Type B pancreatic cell (in vitro differentiated cells): ENCODE results near the gene PAQR9. TPM values are rescaled to one million over a fixed set of nuclear protein-coding genes. Genes with fewer than 3 reads are reported as not detected.

Experiments used
- DNase-seq: peaks from one replicate; pipeline ENCODE4 v3.0.0; 2021; ENCODE audit warnings: mixed read lengths; ENCODE audit not compliant: unreplicated experiment; ENCODE audit errors: extremely low spot score
- H3K27ac Mint-ChIP-seq: 2 replicates; pipeline ENCODE4 v1.8.0; 2021; ENCODE audit warnings: mild to moderate bottlenecking, mixed read lengths
- H3K27me3 Mint-ChIP-seq: 2 replicates; pipeline ENCODE4 v1.8.0; 2021; ENCODE audit warnings: mixed read lengths
- H3K36me3 Mint-ChIP-seq: 2 replicates; pipeline ENCODE4 v1.8.0; 2021; ENCODE audit warnings: mixed read lengths
- H3K4me1 Mint-ChIP-seq: one replicate; pipeline ENCODE4 v1.8.0; 2021; ENCODE audit warnings: mixed read lengths; ENCODE audit not compliant: unreplicated experiment
- H3K4me3 Mint-ChIP-seq: 2 replicates; pipeline ENCODE4 v1.8.0; 2021; ENCODE audit warnings: mild to moderate bottlenecking, mixed read lengths
- H3K9me3 Mint-ChIP-seq: 2 replicates; pipeline ENCODE4 v1.8.0; 2021; ENCODE audit warnings: mixed read lengths
- CTCF ChIP-seq: fragments of 200-600 bp; sonication (generic); conservative IDR thresholded peaks from 2 replicates; pipeline ENCODE4 v1.5.0; 2021; ENCODE audit warnings: antibody characterized with exemption, mild to moderate bottlenecking
- total RNA-seq: library from RNA; stranded (reverse); gene quantifications from 2 replicates; pipeline ENCODE4 v1.2.1, GENCODE V29; 2021; ENCODE audit warnings: low replicate concordance

PAQR9 gene
- total RNA-seq, 1 donor from 2014 or later = 0.58 TPM

DNA sequence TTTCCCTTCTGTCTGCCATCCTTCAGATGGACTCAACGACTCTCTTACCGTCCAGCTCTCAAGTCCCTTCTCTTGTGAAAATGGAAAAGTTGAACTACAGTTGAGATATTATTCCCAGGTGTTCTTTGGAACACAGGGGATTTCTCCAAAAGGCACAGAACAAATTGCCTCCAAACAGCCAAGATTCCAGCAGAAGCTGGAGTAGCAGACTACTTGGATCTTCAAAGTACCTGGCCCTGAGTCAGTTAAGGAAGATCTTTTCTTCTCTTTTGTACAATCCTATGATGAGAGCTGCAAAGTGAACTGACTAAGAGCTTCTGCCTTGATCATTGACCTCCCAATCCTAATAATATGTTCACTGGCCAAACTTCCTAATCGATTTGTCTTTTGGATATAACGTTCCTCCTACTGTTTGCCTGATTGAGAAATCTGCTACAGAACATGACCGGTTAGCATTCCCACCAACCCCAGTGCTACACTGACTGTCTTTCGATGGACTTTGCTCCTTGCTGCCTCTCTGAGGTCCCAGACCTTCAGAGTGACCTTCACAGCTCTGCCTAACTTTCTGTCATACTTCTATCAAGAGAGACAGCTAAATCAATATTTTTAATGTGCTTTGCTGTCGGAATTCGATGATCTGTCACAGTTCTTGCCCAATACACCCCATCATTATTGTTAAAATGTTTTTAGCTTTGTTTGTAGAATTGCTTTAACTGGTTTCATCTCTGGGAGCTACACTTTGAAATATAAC is 21.9 kb downstream of the PAQR9 start:
- Mint-ChIP-seq H3K27ac (no peak overlapping the region), H3K9me3 (no peaks in the 10 kb centered on the region), H3K4me1 (peaks cover 4% of the 10 kb centered on the region), H3K27me3 (no peaks in the 10 kb centered on the region), H3K4me3 (no peak overlapping the region), H3K36me3 (no peaks in the 10 kb centered on the region)
- TF ChIP-seq CTCF = no peak
- DNase-seq = no peak

DNA sequence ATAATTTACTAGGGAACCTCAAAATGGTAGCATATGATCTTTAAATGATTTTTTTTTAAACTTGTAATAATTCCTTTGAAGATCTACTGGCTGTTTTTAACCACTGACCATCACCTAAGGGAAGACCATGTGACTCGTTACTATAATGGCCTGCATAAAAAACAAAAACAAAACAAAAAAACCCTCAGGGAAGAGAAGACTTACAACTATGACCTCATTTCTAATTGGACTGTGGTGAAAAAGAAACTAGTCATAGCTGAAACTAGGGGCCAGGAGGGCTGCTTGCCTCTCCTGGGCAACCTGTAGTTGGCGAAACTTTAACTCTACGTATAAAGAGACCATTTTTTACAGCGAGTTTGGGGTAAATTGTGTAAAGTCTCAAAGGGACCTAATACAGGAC is 23.0 kb downstream of the PAQR9 start:
- no peaks in the 10 kb centered on the region for H3K36me3 Mint-ChIP-seq
- H3K27me3 Mint-ChIP-seq = no peaks in the 10 kb centered on the region
- DNase-seq = no peak
- H3K27ac Mint-ChIP-seq = no peak overlapping the region
- H3K9me3 Mint-ChIP-seq = no peaks in the 10 kb centered on the region
- no peak overlapping the region for H3K4me3 Mint-ChIP-seq
- no peak for TF ChIP-seq CTCF
- peaks cover 4% of the 10 kb centered on the region for H3K4me1 Mint-ChIP-seq

DNA sequence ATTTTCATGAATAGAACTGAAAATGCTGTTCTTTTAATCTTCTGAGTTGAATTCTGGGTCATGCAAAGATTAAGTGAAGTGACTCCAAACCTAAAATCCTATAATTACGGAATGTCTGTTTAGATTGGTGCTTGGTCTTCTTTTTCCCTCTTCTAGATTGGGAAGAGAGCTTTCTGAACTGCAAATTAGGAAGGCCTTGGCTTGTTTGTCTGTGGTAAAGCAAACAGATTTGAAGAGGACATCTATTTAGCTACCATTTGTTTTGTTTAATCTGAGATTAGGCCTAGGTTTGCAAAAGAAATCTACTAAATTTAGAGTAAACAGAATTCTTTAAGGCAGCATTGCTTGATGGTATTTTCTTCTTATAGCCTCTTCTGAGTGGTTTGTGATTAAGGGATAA is 23.5 kb downstream of the PAQR9 start:
- H3K4me3 Mint-ChIP-seq = no peak overlapping the region
- H3K27me3 Mint-ChIP-seq = no peaks in the 10 kb centered on the region
- peaks cover under 1% of the 10 kb centered on the region for H3K9me3 Mint-ChIP-seq
- no peak for TF ChIP-seq CTCF
- H3K4me1 Mint-ChIP-seq = peaks cover 4% of the 10 kb centered on the region
- no peaks in the 10 kb centered on the region for H3K36me3 Mint-ChIP-seq
- DNase-seq = no peak
- H3K27ac Mint-ChIP-seq = no peak overlapping the region

GRCh38 chr3:142935963-142936362 is 27.5 kb downstream of the PAQR9 start:
- no peak overlapping the region for H3K4me3 Mint-ChIP-seq
- peaks cover 3% of the 10 kb centered on the region for H3K27me3 Mint-ChIP-seq
- no peak for TF ChIP-seq CTCF
- peaks cover 4% of the 10 kb centered on the region for H3K9me3 Mint-ChIP-seq
- H3K27ac Mint-ChIP-seq = no peak overlapping the region
- no peak for DNase-seq
- peaks cover 4% of the 10 kb centered on the region for H3K4me1 Mint-ChIP-seq
- H3K36me3 Mint-ChIP-seq = no peaks in the 10 kb centered on the region

GRCh38 chr3:142934887-142935269 is 28.6 kb downstream of the PAQR9 start:
- Mint-ChIP-seq H3K4me3 (no peak overlapping the region), H3K4me1 (no peaks in the 10 kb centered on the region), H3K27ac (no peak overlapping the region), H3K27me3 (peaks cover 3% of the 10 kb centered on the region), H3K9me3 (peaks cover 4% of the 10 kb centered on the region), H3K36me3 (no peaks in the 10 kb centered on the region)
- TF ChIP-seq CTCF = no peak
- no peak for DNase-seq
